ENCODE measurements around the gene RELCH.

The RELCH gene

DNA sequence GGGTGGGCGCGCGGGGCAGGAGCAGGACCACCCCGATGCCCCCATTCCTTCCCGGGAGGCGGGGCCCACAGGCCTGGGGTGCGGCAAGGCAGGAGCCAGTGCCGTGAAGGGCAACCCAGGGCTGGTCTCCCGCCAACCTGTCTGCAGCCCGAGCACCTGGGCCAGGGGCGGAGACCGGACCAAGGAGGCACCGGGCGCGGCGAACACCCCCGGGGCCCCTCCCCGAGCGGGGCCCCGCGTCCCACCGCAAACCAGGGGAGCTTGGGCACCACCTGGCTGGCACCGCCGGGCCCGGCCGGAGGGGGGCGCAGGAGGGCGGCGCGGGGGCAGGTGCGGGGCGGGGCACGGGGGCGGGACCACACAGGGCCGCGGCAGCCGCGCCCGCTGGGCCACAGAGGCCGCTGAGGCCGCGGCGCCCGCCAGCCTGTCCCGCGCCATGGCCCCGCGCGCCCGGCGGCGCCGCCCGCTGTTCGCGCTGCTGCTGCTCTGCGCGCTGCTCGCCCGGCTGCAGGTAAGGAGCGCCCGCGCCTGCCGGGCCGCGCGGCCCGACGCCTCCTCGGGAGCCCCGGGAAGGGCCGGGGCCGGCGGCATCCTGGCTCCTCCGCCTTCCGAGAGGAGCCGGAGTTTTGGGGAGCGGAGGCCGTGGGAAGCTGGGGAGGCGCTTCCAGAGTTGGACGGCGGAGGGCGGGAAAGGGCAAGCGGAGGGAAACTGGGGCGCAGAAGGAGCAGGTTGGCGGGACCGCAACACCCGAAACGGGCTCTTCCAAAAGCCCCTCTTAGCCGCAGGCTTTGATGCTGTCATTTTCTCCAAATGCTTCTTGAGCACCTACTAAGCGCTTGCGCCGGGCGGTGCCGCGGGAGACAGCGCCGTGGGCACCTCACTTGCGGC, 138.1 kb downstream of the RELCH start, which contains the start of gene TNFRSF11A:
Gene TNFRSF11A (plus strand): TSS at position 394 of the 889 bp plus-strand sequence. CDS start 43 bp downstream, at position 437.
- no peak for DNase-seq (ENCODE audit: low read depth)

GRCh38 chr18:62325806-62326645, 139.0 kb downstream of the RELCH start:
- no peak for DNase-seq (ENCODE audit: low read depth)

- no peak for DNase-seq (ENCODE audit: low read depth)
Observed at GRCh38 chr18:62326646-62327348, 139.7 kb downstream of the RELCH start.

DNA sequence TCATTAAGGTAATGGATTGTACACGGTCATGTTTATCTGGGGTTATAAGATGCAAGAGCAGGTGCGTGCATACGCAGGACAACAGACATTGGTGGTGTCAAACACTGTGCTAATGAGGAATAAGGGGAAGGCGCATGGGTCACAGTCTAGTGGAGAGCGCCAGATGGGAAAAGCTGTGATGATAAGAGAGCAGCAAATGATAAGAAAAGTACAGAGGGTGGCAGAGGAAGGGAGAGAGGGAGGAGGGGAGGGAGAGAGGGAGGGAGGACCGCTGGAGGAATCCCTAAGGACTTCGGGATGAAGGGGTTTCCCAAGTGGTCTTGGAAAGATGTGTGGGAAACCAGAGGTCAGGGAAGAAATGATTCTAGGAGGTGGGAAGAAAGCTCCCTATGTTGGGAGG, 140.9 kb downstream of the RELCH start:
- DNase-seq (ENCODE audit: low read depth) = no peak

GRCh38 chr18:62328586-62329525, 141.8 kb downstream of the RELCH start:
- DNase-seq (ENCODE audit: low read depth) = no peak

DNA sequence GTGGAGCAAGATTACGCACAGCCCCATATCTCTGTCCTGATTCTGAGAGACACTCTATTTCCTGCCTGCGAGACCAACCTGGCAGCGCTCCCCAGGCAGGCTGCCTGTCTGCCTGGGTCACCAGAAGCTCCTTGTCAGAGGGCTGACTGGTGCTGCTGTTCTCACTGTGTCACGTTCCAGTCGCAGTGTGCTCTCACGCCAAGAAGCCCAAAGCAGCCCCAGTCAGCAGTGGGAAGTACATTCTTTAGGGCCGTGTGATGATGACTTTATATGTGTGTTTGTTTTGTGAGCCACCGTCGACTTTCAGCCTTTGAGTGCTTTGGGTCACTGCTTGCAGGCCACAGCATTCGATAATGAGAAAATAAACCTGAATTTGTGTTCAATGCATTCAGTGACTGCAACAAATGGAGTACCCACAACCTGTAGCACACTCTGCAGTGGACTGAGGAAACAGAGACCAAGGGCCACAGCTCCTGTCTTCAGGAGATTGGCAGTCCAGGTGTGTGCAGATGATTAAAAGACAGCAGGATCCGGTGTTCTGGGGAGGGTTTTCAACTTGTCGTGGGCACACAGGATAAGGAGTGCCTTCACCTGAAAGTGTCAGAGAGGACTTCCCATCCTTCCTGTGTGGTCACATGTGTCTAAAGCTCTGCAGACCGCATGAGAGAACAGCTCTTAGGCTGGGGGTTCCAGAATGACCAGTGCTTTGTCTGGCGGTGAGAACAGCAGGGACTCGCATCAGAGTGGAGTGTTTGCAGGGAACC, 142.8 kb downstream of the RELCH start:
- DNase-seq (ENCODE audit: low read depth) = no peak

DNA sequence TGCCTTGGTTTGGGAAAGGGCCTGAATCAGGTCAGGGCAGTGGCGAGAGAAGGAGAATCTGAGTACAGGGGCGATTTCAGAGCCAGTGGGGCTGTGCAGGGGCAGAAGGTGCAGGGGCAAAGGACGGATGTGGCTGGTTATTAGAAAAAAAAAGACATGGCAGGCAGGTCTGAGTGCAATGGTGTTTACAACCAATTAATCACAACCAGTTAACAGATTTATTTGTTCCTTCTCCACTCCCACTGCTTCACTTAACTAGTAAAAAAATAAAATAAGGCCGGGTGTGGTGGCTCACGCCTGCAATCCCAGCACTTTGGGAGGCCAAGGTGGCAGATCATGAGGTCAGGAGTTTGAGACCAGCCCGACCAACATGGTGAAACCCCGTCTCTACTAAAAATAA, 143.6 kb downstream of the RELCH start:
- DNase-seq (ENCODE audit: low read depth) = no peak

DNA sequence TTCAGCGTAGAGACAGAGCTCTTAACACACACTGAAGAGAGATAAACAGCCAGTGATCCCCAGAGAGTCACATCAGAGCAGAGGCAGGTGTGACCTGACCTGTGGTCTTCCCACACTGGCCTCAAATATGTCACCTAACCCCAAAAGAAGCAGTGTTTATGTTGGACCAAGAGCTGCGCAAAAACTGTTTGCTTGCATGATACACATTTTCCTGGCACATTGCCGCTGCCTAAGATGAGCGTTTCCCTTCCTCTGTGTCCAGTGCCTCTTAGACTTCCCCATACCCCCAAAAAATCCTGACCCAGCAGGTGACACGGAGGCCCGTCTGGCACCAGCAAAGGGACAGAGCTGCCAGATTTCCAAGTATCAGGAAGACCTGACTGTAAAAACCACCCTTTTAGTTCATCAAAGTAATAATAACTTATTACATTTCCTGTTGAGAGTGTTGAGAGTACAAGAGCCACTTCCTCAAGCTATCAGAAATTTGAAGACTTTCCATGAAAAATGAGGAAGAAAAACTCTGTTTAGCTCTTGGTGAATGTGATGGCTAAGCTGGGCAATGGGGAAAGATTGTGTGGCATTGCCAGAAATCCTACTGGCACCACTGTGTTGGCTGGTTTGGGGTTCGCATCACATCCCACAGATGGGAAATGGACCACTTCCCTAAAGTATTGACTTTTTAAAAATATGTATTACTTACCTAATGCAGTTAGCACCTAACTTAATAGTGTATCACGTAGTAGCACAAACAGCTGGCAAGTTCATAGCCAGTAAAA, 144.7 kb downstream of the RELCH start:
- DNase-seq (ENCODE audit: low read depth) = no peak

GRCh38 chr18:62332431-62332830, 145.4 kb downstream of the RELCH start:
- DNase-seq (ENCODE audit: low read depth) = no peak

- DNase-seq (ENCODE audit: low read depth) = no peak
Observed at GRCh38 chr18:62332964-62333695, 146.1 kb downstream of the RELCH start.

DNA sequence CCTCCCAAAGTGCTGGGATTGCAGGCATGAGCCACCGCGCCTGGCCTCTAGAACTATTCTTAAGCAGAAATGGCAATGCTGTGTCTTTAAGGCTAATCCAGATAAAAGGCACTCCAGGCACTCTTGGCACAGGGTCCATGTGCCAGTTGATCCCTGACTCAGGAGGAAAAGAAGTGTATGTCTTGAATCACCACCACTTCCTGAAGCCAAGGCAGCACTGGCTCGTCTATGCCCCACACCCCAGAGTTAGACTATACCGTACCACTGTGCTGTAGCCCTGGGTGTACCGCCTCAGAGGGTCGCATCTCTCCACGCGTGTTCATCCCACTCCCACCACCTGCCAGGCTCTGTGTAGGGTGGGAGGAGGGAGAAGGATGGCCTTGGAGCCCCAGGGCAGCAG, 147.1 kb downstream of the RELCH start:
- DNase-seq (ENCODE audit: low read depth) = no peak

- DNase-seq (ENCODE audit: low read depth) = no peak
Observed at GRCh38 chr18:62335494-62335893, 148.4 kb downstream of the RELCH start.

DNA sequence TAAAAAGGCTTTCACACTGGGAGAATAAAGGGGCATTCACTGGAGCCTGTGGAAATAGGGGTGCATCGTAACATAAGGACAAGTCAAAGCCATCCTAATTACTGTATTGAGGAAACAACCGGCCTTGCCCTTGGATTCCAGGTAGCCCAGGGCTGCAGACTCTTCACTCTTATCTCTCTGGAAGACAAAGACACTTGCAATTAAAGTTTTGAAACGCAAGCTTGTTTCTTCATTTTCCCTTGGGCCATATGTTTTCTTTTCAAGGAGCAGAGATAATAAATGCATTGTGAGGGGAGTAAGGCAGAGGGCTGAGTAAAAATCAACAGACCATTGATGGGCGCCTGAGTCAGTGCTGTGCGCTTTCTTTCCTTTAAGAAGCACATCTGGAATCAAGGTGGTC, 149.6 kb downstream of the RELCH start:
- DNase-seq (ENCODE audit: low read depth) = no peak

GRCh38 chr18:62337336-62337735, 150.3 kb downstream of the RELCH start:
- DNase-seq (ENCODE audit: low read depth) = no peak

- no peak for DNase-seq (ENCODE audit: low read depth)
Observed at GRCh38 chr18:62338446-62339105, 151.5 kb downstream of the RELCH start.

DNA sequence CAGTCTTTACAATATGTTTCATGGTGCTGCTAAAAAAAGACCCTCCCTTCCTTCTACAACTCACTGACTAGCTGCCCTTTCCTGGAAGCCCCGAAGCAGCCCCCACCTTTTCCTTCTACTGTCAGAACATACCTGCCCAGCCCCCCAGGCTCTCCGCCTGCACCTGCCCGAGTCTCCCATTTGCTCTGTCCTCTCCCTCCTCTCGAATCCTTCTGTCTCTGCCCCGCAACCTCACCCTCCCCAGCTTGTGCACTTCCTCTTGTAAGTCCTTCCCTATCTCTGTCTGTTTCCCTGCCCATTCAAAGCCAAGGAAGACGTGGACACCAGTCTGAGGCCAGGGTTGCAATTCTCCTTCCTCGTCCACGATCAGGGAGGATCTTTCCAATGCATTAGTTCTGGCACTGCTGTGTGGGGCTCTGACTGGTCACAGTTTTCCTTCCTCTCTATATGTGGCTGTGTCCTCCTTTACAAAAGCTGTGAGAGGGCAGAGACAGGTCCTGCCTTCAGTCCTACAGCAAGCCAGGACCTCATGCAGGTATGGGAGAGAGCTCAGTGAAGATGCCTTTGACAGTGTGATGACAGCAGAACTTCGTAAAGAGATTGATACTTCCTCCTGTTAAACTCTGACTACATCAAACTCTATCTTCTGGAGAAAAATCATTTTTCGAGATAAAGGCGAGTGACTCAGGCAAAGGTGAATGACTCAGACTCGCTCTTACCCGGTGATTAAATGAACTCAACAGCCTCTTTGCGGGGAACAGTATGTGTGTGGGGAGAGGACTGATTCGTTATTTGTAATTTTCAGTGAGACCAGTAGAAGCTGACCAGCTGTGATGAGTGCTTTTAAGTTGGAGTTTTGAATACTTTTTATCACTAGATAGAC, 152.3 kb downstream of the RELCH start:
- peak; percentile 43 for DNase-seq (ENCODE audit: low read depth)

DNA sequence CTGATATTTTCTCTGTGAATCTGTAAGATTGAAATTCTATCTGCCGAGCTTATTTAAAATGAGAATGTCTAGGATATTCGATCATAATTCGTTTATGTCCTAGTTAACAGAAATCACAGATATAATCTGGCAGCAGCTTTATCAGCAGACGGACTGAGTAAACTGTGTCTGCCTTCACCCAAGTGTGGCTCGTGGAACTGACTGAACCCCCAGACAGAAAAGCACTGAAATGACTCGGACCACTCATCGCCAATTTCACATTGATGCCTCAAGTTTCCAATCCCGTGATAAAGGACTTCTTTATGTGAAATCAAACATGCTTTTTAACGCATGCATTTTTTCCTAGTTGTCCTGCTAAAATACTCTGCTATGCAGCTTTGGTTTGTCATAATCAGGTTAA, 153.9 kb downstream of the RELCH start:
- no peak for DNase-seq (ENCODE audit: low read depth)
